PC-3 (cell line): ENCODE results near the gene ABCF3. TPM values are rescaled to one million over a fixed set of nuclear protein-coding genes. Genes with fewer than 3 reads are reported as not detected.

ENCODE experiments used
- ATAC-seq: fragments of 200-7000 bp; cut with Tn5 transposase; 2 replicates; pipeline ENCODE4 v1.9.1; 2020; ENCODE audit warnings: mild to moderate bottlenecking, moderate library complexity
- BruUV-seq: library from RNA; stranded (reverse); fragments of 400-500 nt; replicated peaks from 2 replicates; lab custom pipeline; 2021; lab: Mats Ljungman, UMichigan
- CTCF ChIA-PET: fragments of 300-600 bp; sonication (Branson Sonifier 250); formaldehyde crosslinking; loops from one replicate; lab custom pipeline; 2022; ENCODE audit warnings: antibody characterized with exemption; lab: Charles Lee
- POLR2A ChIA-PET: fragments of 300-600 bp; sonication (Branson Sonifier 250); formaldehyde crosslinking; loops from one replicate; lab custom pipeline; 2022; ENCODE audit warnings: antibody characterized with exemption; ENCODE audit not compliant: unreplicated experiment; lab: Charles Lee
- DNase-seq: peaks from one replicate; pipeline ENCODE4 v3.0.0-alpha.2; 2015
- H2AFZ ChIP-seq: fragments of 300-600 bp; sonication (generic); 2 replicates; pipeline ENCODE4 v1.6.0; 2016; ENCODE audit warnings: antibody characterized with exemption, low read length
- H3F3A ChIP-seq: fragments of 300-600 bp; sonication (generic); one replicate; pipeline ENCODE4 v1.6.0; 2017; ENCODE audit warnings: antibody characterized with exemption, low read length, control low read depth, mild to moderate bottlenecking; ENCODE audit not compliant: unreplicated experiment
- H3K27ac ChIP-seq: fragments of 300-600 bp; sonication (generic); 2 replicates; pipeline ENCODE4 v1.5.1; 2016; ENCODE audit warnings: mild to moderate bottlenecking, low read length
- H3K27me3 ChIP-seq: fragments of 300-600 bp; sonication (generic); 2 replicates; pipeline ENCODE4 v1.6.1; 2016; ENCODE audit warnings: low read length, mixed read lengths
- H3K36me3 ChIP-seq: fragments of 300-600 bp; sonication (generic); 2 replicates; pipeline ENCODE4 v1.6.1; 2016; ENCODE audit warnings: low read depth, mixed run types, low read length, mixed read lengths
- H3K4me1 ChIP-seq: fragments of 300-600 bp; sonication (generic); 2 replicates; pipeline ENCODE4 v1.5.1; 2016; ENCODE audit warnings: low read length; ENCODE audit not compliant: insufficient read depth
- H3K4me2 ChIP-seq: fragments of 300-600 bp; sonication (generic); 2 replicates; pipeline ENCODE4 v1.6.0; 2016; ENCODE audit warnings: low read length
- H3K4me3 ChIP-seq: fragments of 300-600 bp; sonication (generic); 2 replicates; pipeline ENCODE4 v1.5.1; 2016; ENCODE audit warnings: mild to moderate bottlenecking, low read length, mixed read lengths
- H3K79me2 ChIP-seq: fragments of 300-600 bp; sonication (generic); 2 replicates; pipeline ENCODE4 v1.6.1; 2017; ENCODE audit warnings: low read length, mixed read lengths
- H3K9ac ChIP-seq: fragments of 300-600 bp; sonication (generic); 2 replicates; pipeline ENCODE4 v1.6.0; 2016; ENCODE audit warnings: mild to moderate bottlenecking, low read length
- H3K9me2 ChIP-seq: fragments of 300-600 bp; sonication (generic); replicated peaks from 2 replicates; pipeline ENCODE4 v1.6.1; 2016; ENCODE audit warnings: mixed run types, low read length, mixed read lengths
- H3K9me3 ChIP-seq: fragments of 300-600 bp; sonication (generic); 2 replicates; pipeline ENCODE4 v1.6.1; 2016; ENCODE audit warnings: low read length, mixed read lengths
- H4K20me1 ChIP-seq: fragments of 300-600 bp; sonication (generic); 2 replicates; pipeline ENCODE4 v1.6.1; 2016; ENCODE audit warnings: low read length, mixed read lengths
- CTCF ChIP-seq: fragments of 300-600 bp; sonication (generic); conservative IDR thresholded peaks from 2 replicates; pipeline ENCODE4 v1.5.1; 2017; ENCODE audit warnings: antibody characterized with exemption, low read depth, mild to moderate bottlenecking, low read length
- EZH2 ChIP-seq: fragments of 300-600 bp; sonication (generic); IDR thresholded peaks from one replicate; pipeline ENCODE4 v1.6.1; 2017; ENCODE audit warnings: antibody characterized with exemption, mild to moderate bottlenecking, low read length; ENCODE audit not compliant: unreplicated experiment
- EZH2phosphoT487 ChIP-seq: fragments of 300-600 bp; sonication (generic); IDR thresholded peaks from 2 replicates; pipeline ENCODE4 v1.6.1; 2018; ENCODE audit warnings: mild to moderate bottlenecking, antibody characterized with exemption, low read length, borderline replicate concordance
- intact Hi-C: fragments of 100-400 bp; cut with micrococcal nuclease; formaldehyde crosslinking; loops from 2 replicates; pipeline ENCODE4 v1.9.0; 2023
- microRNA-seq: library from miRNA; unstranded; fragments of <30 nt; microRNA quantifications from one replicate; pipeline ENCODE4 v1.1.0, GENCODE V29; 2020; ENCODE audit not compliant: unreplicated experiment
- total RNA-seq: library from RNA; depleted of rRNA; stranded (reverse); fragments of >200 nt; gene quantifications from 2 replicates; pipeline ENCODE4 v1.2.3, GENCODE V29; 2014; rRNA removed

The ABCF3 gene
- total RNA-seq, 1 experiment from 2014 or later: 85.5 TPM

DNA sequence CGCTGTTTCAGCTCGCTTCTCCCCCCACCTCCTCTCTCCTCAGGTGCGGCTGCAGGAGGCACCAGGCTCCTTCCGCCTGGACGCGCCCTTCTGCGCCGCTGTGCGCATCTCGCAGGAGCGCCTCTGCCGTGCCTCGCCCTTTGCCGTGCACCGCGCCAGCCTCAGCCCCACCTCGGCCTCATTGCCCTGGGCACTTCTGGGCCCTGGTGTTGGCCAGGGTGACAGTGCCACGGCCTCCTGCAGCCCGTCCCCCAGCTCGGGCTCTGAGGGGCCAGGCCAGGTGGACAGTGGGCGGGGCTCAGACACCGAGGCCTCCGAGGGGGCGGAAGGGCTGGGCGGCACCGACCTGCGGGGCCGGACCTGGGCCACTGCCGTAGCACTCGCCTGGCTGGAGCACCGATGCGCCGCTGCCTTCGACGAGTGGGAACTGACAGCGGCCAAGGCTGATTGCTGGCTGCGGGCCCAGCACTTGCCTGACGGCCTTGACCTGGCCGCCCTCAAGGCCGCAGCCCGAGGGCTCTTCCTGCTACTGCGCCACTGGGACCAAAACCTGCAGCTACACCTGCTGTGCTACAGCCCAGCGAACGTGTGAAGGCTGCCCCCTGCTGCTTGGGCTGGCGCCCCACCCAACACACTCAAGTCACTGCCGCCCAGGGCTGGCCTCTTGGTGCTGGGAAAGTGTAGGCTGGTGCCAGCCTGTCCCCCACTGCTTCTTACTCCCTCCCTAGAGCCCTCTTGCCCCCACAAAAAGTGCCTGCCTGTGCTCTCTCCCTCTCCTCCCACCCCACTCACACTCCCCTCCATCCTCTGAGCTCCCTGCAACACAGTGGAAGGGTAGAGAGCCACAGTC, 55.7 kb downstream of the ABCF3 start:
- POLR2A ChIA-PET: no interaction called here
- no peak for TF ChIP-seq EZH2
- peak; percentile 40 for TF ChIP-seq CTCF
- TF ChIP-seq EZH2phosphoT487: no peak
- H3K79me2 ChIP-seq: no peaks in the 10 kb centered on the region; the same call in 1 of the 2 replicates
- DNase-seq (no peak), ATAC-seq (peak; percentile 41; the same call in 1 of the 2 replicates)
- H3K9ac ChIP-seq: no peak overlapping the region
- no peaks in the 10 kb centered on the region for H3K4me1 ChIP-seq
- H3K9me3 ChIP-seq: no peaks in the 10 kb centered on the region
- H3F3A ChIP-seq: no peaks in the 10 kb centered on the region
- H2AFZ ChIP-seq: no peak overlapping the region
- H3K27ac ChIP-seq: no peak overlapping the region
- H3K4me3 ChIP-seq: no peak overlapping the region
- H3K4me2 ChIP-seq: no peak overlapping the region
- H4K20me1 ChIP-seq: no peaks in the 10 kb centered on the region
- peaks cover 24% of the 10 kb centered on the region for H3K36me3 ChIP-seq
- H3K27me3 ChIP-seq: no peaks in the 10 kb centered on the region
- H3K9me2 ChIP-seq: no peaks in the 10 kb centered on the region
- CTCF ChIA-PET: interaction anchor here (0.8 kb wide), 1 partner anchor 346 kb away, joined by 3 read pairs; no protein-coding TSS in a partner anchor
- no TSS peak for BruUV-seq
- intact Hi-C loops: no loop called here

DNA sequence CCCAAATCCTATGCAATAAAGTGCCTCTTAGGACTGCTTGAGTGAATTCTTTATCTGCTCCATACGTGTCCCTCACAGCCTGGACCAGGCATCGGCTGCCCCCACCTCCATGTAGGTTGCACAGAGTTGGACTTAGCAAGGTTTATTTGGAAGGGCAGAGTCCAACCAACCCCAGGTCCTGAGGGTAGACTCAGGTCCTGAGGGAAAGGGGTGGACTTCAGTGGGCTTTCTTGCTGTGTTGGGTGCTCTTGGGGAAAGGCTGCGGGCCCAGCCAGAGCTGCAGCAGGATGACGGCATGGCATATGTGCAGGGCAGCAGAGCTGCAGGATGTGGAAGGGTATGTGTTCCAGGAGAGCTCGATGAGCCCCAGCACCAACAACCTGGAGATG, 56.3 kb downstream of the ABCF3 start:
- H3K27ac ChIP-seq: no peak overlapping the region
- no peaks in the 10 kb centered on the region for H4K20me1 ChIP-seq
- H3K79me2 ChIP-seq: peaks cover 5% of the 10 kb centered on the region
- DNase-seq (no peak), ATAC-seq (no peak)
- H3K4me1 ChIP-seq: no peaks in the 10 kb centered on the region
- no peaks in the 10 kb centered on the region for H3K27me3 ChIP-seq
- H2AFZ ChIP-seq: no peak overlapping the region
- no peak overlapping the region for H3K9ac ChIP-seq
- ChIA-PET CTCF (interaction anchor here (0.8 kb wide), 1 partner anchor 347 kb away, joined by 3 read pairs; no protein-coding TSS in a partner anchor), POLR2A (no interaction called here)
- no peak overlapping the region for H3K4me3 ChIP-seq
- peaks cover 24% of the 10 kb centered on the region for H3K36me3 ChIP-seq
- H3F3A ChIP-seq: no peaks in the 10 kb centered on the region
- TF ChIP-seq CTCF (no peak), EZH2phosphoT487 (no peak), EZH2 (no peak)
- no peaks in the 10 kb centered on the region for H3K9me3 ChIP-seq
- intact Hi-C loops: no loop called here
- no TSS peak for BruUV-seq
- no peak overlapping the region for H3K4me2 ChIP-seq
- H3K9me2 ChIP-seq: no peaks in the 10 kb centered on the region

Small RNA genes within 50 kb of the gene (microRNA-seq; reads per million reads assigned to microRNA genes)
- gene MIR1224: 10.3 reads per million, percentile 37 among the genes with 10 or more reads in this experiment

Other genes with a start within 250 kb of the ABCF3 start
- 16.1 and 24.9 TPM in 2 replicates for gene ABCC5, start 168.3 kb upstream of the ABCF3 start, total RNA-seq
- gene HTR3D, start 154.5 kb upstream of the ABCF3 start, total RNA-seq: not detected in 2 replicates
- gene HTR3C, start 133.2 kb upstream of the ABCF3 start, total RNA-seq: not detected in 2 replicates
- gene HTR3E, start 89.1 kb upstream of the ABCF3 start, total RNA-seq: not detected in 2 replicates
- gene EIF2B5, start 50.8 kb upstream of the ABCF3 start, total RNA-seq: 51.3 and 57.0 TPM in 2 replicates
- 50.6 and 56.1 TPM in 2 replicates for gene DVL3, start 30.8 kb upstream of the ABCF3 start, total RNA-seq
- 522 and 538 TPM in 2 replicates for gene AP2M1, start 11.3 kb upstream of the ABCF3 start, total RNA-seq
- 1.4 and 1.9 TPM in 2 replicates for gene VWA5B2, start 43.4 kb downstream of the ABCF3 start, total RNA-seq
- 65.9 and 89.0 TPM in 2 replicates for gene ALG3, start 62.8 kb downstream of the ABCF3 start, total RNA-seq
- gene EEF1AKMT4, start 63.5 kb downstream of the ABCF3 start, total RNA-seq: 27.3 and 37.8 TPM in 2 replicates
- 1.1 and 1.2 TPM in 2 replicates for gene CAMK2N2, start 75.4 kb downstream of the ABCF3 start, total RNA-seq
- not detected in 2 replicates for gene ECE2, start 89.8 kb downstream of the ABCF3 start, total RNA-seq
- 1,057 and 1,393 TPM in 2 replicates for gene PSMD2, start 113.0 kb downstream of the ABCF3 start, total RNA-seq
- 463 and 599 TPM in 2 replicates for gene EIF4G1, start 128.4 kb downstream of the ABCF3 start, total RNA-seq
- gene FAM131A, start 151.4 kb downstream of the ABCF3 start, total RNA-seq: 21.9 and 24.2 TPM in 2 replicates
- 13.0 and 17.0 TPM in 2 replicates for gene CLCN2, start 175.4 kb downstream of the ABCF3 start, total RNA-seq
- gene POLR2H, start 175.5 kb downstream of the ABCF3 start, total RNA-seq: 184 and 193 TPM in 2 replicates
- not detected in 2 replicates for gene THPO, start 192.0 kb downstream of the ABCF3 start, total RNA-seq
- not detected in 2 replicates for gene CHRD, start 193.9 kb downstream of the ABCF3 start, total RNA-seq